Left ventricle myocardium superior (tissue), 1 donor: ENCODE data around the gene ACSS3. TPM values are rescaled to one million over a fixed set of nuclear protein-coding genes. Genes with fewer than 3 reads are reported as not detected.
"Not testable (repeated sequence)": the region's sequence is repeated elsewhere in the genome, so short reads cannot be mapped to it uniquely, and the experiment has no call there.

Experiments
- ATAC-seq: fragments of 200-7000 bp; cut with Tn5 transposase; one replicate; pipeline ENCODE4 v1.9.1; 2020; ENCODE audit warnings: mild to moderate bottlenecking, moderate library complexity
- DNase-seq: peaks from one replicate; pipeline ENCODE4 v3.0.0-alpha.2; 2020
- intact Hi-C: fragments of 100-400 bp; cut with micrococcal nuclease; formaldehyde crosslinking; loops from one replicate; pipeline ENCODE4 v1.11.0; 2022
- total RNA-seq: library from RNA; stranded (reverse); fragmentation: NEBNext Ultra II Directional; extraction: Animal tissue kit (Norgen Biotek cat#: 25700); gene quantifications from one replicate; pipeline ENCODE4 v1.2.1, GENCODE V29; 2021
- donor health status: DM: no; HTN: yes; CAD: no; lungs with severe emphysema.

The ACSS3 gene
- total RNA-seq, 1 donor from 2014 or later = 22.0 TPM

DNA sequence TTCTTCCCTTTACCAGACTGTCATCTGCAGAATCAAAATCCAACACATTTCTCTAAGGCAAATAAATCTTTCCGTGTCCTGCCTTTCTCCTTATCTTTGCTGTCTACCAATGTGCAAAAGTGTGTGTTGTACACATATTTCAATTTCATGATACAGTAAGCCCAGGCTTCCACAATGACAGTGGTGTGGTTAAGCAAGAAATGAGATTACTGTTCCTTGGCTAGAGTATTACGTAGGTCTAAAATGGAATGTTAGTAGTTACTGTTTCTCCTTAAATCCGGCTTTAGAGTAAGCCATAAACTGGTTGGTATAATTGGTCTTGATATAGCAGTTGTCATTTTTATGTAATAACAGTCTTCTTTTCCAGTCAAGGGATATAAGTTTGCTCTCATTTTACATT is 82.0 kb downstream of the ACSS3 start:
- ATAC-seq = no peak
- DNase-seq = no peak
- intact Hi-C loops = no loop called here

DNA sequence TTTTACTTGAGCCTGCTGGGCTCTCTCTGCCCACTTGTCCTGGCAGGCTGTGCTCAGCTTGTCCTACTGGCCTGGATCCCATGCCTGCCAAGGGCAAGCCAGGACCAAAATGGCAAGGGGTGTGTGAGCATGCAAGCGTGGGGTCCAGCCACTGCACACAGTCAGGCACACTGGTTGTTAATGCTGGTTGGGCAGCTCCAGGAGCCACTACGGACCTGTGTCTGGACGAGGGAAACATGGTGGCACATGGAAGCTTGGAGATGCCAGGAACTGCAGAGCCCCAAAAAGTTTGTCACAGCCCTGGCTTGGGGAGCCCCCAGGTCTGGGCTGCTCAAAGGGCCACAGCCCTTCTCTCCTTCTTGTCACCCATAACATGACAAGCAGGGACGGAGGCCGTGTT is 83.8 kb downstream of the ACSS3 start:
- DNase-seq (no peak), ATAC-seq (peak; percentile 80)
- intact Hi-C loops = no loop called here

DNA sequence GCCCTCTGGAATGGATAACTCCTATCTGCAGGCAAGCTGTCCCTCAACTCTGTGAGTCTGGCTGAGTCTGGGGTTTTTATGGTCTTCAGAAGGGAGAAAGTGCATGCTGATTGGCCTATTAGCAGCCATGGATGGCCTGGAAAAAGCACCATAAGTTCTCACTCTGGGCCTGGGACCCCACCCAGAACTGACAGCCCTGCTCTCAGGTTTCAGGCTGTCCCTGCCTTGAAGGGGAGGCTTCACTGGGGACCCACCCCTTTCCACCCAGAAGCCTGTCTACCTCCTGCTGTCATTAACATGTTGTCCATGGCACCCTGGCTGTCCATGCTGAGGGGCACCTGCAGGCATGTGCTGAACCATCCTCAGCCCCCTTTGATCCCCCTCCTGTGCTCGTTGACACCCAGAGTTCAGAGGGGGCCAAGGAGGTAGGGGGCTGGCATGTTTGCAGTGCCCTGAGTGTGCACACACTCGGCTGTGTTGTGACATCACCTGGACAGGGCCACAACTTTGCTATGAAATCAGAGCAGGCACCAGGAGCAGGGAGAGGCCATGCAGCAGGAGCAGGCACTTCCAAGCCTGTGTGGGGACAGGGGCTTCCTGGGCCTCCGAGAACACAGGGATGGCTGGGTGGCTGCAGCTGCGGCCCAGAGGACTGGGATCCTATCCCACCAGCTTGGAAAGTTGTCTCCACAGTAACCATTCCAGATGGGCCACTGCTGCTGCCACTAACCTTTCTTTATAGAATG is 84.7 kb downstream of the ACSS3 start:
- DNase-seq (no peak), ATAC-seq (no peak)
- intact Hi-C loops = no loop called here

DNA sequence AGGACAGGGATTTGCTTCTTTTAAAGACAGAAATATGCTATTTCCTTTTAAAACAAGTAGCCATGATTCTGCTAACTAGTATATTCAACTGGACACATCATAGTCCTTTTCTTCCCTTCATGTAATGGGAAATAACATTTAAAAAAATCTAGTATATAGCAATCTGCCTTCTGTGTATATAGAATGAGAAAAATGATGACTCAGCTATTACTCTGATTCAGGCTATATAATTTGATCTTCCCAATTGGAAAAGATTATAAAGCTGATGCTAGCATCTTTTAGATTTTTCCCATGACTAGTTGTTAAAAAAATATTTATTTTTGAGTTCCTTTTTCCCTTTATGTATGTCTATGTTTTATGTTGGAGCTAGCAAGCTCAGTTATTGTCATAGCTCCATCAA is 86.9 kb downstream of the ACSS3 start:
- ATAC-seq = no peak
- DNase-seq = no peak
- intact Hi-C loops = no loop called here

DNA sequence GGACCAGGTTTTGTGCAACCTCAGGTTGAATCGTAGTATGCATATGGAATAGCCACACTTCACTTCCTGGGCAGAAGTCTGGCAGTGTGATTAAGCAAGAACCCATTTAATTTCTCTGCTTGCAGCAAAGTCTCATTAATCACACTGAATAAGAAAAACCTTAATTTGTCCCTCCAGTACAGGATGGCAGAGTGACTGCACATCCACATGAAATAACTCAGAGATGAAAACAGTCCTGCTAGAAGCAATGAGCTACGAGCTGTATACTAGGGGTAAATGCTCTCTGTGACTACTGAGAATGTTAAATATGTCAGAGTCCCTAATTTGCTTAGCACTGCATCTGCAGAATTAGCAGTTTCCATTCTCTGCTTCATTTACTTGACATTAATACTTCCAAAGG is 88.9 kb downstream of the ACSS3 start:
- DNase-seq (no peak), ATAC-seq (no peak)
- intact Hi-C loops = no loop called here

DNA sequence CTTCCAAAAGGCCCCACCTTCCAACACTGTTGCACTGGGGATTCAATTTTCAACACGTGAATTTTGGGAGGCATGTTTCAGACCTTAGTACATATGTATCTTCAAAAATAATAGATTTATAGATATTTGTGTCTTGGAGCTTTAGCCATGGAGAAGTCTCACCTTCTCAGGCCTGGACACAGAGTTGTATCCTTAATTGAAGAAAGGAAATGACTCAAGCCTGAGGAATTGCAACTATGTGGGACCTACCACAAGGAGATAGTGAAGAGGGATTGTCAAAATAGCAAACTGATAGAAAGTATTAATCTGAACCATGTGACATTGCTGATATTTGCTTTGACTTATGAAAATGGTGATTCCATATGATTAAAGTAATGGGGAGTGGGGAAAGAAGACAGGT is 89.8 kb downstream of the ACSS3 start:
- no peak for DNase-seq
- intact Hi-C loops = no loop called here
- ATAC-seq = no peak

DNA sequence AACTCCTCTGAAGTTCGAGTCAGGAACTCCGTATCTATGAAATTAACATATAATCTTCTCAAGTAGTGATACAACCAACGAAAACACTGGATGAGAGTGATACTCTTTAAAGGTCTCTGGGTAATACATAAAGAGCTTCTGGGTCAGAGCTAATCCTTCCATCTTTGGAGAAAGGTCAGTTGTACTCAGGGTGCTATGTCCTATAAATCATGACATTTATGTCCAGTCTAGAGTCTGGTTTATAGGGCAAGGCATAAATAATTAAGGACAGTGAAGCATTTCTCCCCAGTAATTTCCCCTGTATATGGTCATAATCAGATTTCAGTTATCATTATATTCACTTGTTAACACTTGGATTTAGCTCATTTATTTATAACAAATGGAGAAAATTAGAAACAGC is 90.6 kb downstream of the ACSS3 start:
- ATAC-seq (no peak), DNase-seq (no peak)
- intact Hi-C loops = no loop called here

DNA sequence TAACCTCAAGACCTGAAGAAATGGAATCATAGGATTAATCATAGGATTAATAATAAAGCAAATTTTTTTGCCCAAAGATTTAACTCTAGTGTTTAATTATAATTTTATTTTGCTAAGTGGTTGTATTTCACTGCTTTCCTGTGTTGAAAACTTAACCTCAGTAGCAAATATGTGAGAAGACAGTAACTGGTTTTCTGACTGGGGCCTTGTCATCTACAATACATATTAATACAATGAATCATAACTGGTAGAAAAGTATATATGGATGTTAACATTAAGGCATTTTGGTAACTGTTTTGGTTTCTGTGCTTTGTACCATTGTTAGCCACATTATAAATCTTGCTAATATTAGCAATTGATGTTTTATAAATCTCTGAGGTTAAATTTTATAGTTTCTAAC is 92.2 kb downstream of the ACSS3 start:
- ATAC-seq = no peak

DNA sequence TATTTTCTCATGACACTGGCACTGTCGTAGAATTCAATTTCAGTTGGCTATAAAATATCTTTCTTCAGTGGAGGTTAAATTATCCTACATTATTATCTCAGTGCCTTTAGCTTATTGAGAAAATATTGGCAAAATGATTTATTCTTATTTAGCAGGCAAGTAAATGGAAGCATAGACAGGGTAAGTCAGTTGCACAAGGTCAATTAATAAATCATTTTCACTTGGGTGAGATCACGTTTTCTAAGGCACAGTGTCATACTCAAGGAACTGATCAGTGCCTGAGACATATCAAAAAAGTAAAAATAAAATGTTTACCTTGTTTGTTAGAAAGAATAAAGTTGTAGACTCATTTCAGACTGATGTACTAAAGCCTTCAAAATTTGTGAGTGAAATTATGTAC is 95.0 kb downstream of the ACSS3 start:
- no peak for ATAC-seq
- intact Hi-C loops = no loop called here

More for the DNA sequence above, 92.2 kb downstream of the ACSS3 start:
- intact Hi-C loops = no loop called here
- no peak for DNase-seq

DNA sequence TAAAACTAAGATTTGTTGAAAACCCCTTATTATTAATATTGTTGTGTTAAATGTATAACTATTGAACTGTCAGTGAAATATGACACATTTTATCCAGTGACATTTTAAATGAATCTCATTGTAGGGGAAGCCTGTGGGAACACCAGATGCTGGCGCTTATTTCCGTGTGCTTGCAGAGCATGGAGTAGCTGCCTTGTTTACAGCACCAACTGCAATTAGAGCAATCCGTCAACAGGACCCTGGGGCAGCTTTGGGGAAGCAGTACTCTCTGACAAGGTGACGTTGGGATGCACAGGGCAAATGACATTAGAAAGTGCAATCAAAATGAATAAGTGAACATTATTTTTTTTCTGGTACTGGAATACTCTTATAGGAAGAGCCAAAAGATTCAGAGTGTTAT is 96.8 kb downstream of the ACSS3 start:
- intact Hi-C loops = no loop called here
- DNase-seq = no peak
- no peak for ATAC-seq

More for the DNA sequence above, 95.0 kb downstream of the ACSS3 start:
- no peak for DNase-seq

DNA sequence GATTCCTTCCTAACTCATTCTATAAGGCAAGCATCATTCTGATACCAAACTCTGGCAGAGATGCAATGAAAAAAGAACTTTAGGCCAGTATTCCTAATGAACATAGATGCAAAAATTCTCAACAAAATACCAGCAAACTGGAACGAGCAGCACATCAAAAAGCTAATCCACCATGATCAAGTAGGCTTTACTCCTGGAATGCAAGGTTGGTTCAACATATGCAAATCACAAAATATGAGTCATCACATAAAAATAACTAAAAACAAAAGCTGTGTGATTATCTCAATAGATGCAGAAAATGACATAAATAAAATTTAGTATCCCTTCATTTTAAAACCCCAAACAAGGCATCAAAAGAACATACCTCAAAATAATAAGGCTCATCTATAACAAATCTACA is 98.9 kb downstream of the ACSS3 start:
- no peak for ATAC-seq
- intact Hi-C loops = no loop called here
- DNase-seq = no peak

DNA sequence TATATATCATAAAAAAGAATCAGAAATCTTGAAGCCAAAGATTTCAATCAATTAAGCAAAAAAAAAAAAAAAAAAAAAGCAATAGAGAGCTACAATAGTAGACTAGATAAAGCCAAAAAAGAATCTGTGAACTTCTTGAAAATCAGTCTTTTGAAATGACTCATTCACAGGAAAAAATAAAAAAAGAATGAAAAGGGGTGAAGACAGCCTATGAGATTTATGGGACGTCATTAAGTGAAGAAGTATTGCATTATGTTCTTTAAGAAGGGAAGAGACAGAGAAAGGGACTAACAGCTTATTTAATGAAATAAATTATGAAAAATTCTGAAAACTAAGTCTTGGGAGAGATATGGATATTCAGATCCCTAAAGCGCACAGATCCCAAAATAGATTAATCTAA is 103.8 kb downstream of the ACSS3 start:
- ATAC-seq = no peak
- intact Hi-C loops = no loop called here
- DNase-seq = no peak

DNA sequence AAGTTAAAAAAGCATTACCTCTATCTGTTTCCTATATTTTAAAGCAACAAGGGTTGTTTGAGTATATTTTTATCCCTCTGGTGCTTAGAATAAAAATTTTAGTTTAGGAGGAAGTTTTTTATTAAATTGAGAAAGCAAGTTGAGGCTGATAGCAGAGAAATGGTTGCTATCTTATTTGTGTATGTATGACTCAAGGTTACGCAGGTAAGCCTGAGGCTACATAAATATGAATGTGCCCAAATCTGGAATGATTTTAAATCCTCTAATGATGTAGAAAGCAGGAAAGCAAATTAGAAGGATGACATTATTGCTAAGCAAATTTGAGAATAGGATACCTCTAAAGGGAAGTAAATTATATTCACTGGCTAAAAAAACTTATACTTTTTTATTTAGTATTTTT is 109.8 kb downstream of the ACSS3 start:
- ATAC-seq = no peak
- intact Hi-C loops = no loop called here
- DNase-seq = no peak

DNA sequence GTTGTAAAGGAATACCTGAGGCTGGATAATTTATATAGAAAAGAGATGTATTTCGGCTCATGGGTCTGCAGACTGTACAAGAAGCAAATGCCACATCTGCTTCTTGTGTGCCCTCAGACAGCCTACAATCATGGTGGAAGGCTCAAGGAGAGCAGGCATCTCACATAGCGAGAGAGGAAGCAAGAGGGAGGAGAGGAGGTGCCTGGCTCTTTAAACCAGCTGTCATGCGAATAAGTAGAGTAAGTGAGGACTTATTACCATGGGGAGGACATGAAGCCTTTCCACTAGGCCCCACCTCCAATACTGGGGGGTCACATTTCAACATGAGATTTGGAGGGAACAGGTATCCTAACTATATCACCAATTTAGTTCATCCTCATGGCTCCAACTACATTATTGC is 118.7 kb downstream of the ACSS3 start:
- DNase-seq (no peak), ATAC-seq (no peak)
- intact Hi-C loops = no loop called here

DNA sequence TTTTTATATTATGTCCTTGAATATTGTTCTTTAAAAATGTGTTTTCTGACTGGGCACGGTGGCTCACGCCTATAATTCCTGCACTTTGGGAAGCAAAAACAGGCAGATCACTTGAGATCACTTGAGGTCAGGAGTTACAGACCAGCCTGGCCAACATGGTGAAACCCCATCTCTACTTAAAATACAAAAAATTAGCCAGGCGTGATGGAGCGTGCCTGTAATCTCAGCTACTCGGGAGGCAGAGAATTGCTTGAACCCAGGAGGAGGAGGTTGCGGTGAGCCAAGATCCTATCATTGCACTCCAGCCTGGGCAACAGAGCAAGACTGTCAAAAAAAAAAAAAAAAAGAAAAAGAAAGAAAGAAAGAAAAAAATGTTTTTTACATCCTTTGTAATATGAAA is 122.7 kb downstream of the ACSS3 start:
- ATAC-seq, intact Hi-C loops, DNase-seq: not testable (repeated sequence)

DNA sequence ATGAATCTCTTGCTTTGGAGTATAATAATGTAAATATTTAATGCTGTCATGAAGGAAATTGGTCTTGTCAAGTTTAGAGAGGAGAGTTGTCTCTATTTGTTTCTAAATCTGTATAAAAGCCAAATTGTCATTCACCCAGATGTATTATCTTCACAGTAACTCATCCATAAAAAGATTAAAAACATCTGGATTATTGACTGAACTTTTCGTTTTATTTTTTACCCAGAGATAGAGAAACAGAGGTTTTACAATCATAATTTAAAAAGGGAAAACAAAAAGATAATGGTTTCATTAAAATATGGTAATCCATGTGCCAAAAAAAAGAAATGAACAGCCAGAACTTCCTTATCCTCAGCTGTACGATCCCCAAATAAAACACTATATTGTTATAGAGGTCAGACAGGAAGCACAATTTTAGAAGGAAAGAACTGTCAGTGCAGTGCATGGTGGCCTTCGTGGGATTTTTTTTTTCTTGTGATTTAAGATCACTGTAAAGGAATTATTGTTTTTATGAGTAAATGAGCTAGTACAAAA is 125.9 kb downstream of the ACSS3 start:
- peak; percentile 22 for ATAC-seq

DNA sequence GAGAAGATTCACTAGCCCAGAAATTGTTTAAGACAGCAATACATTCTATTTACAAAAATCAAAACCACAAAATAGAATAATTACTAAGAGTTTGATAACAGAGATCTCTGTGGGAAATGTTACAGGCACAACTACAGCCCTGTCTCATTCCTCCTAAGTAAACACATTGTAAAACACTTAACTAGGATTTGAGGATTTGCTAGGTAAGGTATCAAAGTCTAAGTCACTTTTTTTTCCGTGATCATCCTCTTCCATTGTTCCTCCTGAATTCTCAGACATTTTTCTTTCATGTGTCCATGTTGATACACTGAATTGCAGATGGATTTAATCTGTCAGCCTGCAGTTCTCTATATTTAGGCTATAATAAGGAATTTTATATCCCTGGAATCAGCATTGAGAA is 127.5 kb downstream of the ACSS3 start:
- ATAC-seq (no peak), DNase-seq (no peak)
- intact Hi-C loops = no loop called here

More for the DNA sequence above, 125.9 kb downstream of the ACSS3 start:
- no peak for DNase-seq
- intact Hi-C loops = no loop called here

DNA sequence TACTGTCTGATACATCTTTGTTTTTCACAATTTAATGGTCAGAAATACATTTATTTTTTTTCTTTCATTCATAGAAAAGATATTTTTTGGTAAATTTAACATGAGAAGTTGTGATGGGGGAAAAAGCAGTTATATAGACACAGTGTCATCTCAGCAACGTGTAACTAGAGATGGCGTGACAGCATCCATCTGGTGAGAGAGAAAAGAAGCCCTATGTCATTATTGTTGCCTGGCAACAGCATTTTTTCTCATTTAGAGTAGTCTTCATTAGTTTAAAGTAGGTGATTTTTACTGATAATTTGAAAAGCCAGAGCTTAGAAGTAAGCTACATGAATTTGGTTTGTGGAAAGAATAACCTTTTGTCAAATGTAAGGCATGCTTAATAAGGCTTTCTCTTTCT is 128.6 kb downstream of the ACSS3 start:
- intact Hi-C loops = no loop called here
- ATAC-seq = no peak
- DNase-seq = no peak

DNA sequence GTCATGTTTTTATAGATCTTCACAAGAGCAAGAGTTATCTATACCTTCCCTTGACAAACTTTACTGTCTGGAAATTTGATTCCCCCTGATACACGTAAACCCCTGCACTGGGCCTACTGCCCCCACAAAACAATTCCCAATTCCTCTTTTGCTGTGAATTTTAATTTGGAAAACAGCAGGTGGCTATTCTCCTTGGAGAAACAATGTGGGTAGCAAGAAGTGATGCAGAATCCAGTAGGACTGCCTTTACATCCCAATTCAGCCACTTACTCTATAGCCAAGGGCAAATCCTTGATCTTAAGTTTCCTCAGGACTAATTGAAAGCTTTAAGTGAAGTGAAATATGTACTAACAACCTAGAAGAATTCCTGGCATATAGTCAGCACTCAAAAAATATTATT is 129.3 kb downstream of the ACSS3 start:
- ATAC-seq = no peak
- intact Hi-C loops = no loop called here
- DNase-seq = no peak

DNA sequence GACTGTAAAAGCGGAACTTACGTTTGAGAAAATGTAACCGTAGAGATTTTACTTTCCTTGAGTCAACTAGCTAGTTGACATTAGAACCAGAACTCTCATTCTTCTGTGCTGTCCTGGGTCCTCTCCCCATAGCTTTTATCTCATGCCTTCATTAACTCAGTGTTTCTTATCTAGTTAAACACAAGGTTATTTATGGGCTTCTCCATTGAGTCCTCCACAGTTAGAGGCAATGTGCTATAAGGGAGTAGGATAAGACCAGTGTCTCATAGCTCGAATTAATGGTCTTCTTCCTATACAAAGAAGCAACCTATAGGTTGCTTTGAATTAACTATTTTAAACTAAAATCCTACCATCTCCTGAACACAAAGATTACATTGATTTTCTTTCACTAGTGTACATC is 129.8 kb downstream of the ACSS3 start:
- DNase-seq = no peak
- intact Hi-C loops = no loop called here
- ATAC-seq = peak; percentile 11

DNA sequence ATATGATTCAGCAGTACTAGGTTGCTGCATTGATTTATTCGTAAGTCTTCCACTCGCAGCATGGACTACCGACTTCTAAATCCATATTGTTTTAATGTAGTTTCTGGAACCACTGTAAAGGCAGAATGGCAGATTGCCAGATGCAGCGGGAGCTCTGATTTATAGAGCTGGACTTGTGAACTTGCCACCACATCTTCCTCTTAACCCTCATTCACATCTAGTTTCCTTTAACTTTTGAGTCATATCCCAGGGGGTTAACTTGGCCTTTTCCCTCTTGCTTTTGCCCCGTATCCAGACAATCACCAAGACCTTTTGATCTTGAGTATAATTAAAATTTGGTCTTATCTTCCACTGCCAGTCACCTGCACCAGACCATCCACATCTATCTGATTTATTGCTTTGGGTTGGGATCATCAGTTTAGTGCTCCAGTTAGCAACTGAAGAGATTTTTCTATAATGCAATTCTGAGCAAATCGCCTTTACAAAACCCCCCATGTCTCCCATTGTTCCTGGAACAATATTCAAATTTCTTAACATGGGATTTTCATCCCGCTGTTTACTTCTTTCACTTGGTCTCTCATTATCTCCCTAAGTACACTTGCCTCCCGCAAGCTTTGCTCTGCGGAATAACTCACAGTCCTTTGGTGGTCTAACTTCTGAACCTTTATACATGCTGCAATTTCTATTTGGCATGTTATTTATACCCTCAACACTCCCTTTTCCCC is 130.5 kb downstream of the ACSS3 start:
- no peak for DNase-seq
- intact Hi-C loops = no loop called here
- no peak for ATAC-seq
